WERI-Rb-1 (cell line): ENCODE measurements around the gene PC.
A peak's percentile ranks its signal among the peaks of the same experiment; 100 is the strongest.

ENCODE experiments used
- DNase-seq: peaks from one replicate; pipeline ENCODE4 v3.0.0-alpha.2; 2020
- H3K27ac ChIP-seq: fragments of 250-450 bp; sonication (Bioruptor Pico); 2 replicates; pipeline ENCODE4 v1.5.1; 2020; ENCODE audit warnings: mild to moderate bottlenecking, moderate library complexity
- H3K27me3 ChIP-seq: fragments of 250-450 bp; sonication (Bioruptor Pico); 2 replicates; pipeline ENCODE4 v1.5.1; 2021; ENCODE audit warnings: mild to moderate bottlenecking, low read depth, moderate library complexity; ENCODE audit not compliant: insufficient read depth, severe bottlenecking
- H3K36me3 ChIP-seq: fragments of 250-450 bp; sonication (Bioruptor Pico); 2 replicates; pipeline ENCODE4 v1.5.1; 2020; ENCODE audit warnings: mild to moderate bottlenecking, moderate library complexity
- H3K4me3 ChIP-seq: 2 replicates; pipeline ENCODE4 v1.5.1; 2011; ENCODE audit warnings: low read depth, mild to moderate bottlenecking, control low read depth, low read length
- H3K9me3 ChIP-seq: fragments of 250-450 bp; sonication (Bioruptor Pico); 2 replicates; pipeline ENCODE4 v1.5.1; 2021; ENCODE audit warnings: mild to moderate bottlenecking, moderate library complexity; ENCODE audit not compliant: severe bottlenecking
- TF ChIP-seq, protein P1 (sequence below): IDR thresholded peaks from 2 replicates; pipeline ENCODE4 v1.5.1; 2011; ENCODE audit warnings: low read depth, mild to moderate bottlenecking, control low read depth, inconsistent platforms, low read length

Gene PC

GRCh38 chr11:66853242-66854229 lies 104.6 kb downstream of the PC start:
- Histone ChIP-seq H3K27ac (no peak overlapping the region), H3K4me3 (no peak overlapping the region), H3K27me3 (no peaks in the 10 kb centered on the region), H3K9me3 (no peaks in the 10 kb centered on the region), H3K36me3 (peaks cover 7% of the 10 kb centered on the region)
- DNase-seq = no peak
- TF ChIP-seq, protein P1, sequence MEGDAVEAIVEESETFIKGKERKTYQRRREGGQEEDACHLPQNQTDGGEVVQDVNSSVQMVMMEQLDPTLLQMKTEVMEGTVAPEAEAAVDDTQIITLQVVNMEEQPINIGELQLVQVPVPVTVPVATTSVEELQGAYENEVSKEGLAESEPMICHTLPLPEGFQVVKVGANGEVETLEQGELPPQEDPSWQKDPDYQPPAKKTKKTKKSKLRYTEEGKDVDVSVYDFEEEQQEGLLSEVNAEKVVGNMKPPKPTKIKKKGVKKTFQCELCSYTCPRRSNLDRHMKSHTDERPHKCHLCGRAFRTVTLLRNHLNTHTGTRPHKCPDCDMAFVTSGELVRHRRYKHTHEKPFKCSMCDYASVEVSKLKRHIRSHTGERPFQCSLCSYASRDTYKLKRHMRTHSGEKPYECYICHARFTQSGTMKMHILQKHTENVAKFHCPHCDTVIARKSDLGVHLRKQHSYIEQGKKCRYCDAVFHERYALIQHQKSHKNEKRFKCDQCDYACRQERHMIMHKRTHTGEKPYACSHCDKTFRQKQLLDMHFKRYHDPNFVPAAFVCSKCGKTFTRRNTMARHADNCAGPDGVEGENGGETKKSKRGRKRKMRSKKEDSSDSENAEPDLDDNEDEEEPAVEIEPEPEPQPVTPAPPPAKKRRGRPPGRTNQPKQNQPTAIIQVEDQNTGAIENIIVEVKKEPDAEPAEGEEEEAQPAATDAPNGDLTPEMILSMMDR = no peak

DNA sequence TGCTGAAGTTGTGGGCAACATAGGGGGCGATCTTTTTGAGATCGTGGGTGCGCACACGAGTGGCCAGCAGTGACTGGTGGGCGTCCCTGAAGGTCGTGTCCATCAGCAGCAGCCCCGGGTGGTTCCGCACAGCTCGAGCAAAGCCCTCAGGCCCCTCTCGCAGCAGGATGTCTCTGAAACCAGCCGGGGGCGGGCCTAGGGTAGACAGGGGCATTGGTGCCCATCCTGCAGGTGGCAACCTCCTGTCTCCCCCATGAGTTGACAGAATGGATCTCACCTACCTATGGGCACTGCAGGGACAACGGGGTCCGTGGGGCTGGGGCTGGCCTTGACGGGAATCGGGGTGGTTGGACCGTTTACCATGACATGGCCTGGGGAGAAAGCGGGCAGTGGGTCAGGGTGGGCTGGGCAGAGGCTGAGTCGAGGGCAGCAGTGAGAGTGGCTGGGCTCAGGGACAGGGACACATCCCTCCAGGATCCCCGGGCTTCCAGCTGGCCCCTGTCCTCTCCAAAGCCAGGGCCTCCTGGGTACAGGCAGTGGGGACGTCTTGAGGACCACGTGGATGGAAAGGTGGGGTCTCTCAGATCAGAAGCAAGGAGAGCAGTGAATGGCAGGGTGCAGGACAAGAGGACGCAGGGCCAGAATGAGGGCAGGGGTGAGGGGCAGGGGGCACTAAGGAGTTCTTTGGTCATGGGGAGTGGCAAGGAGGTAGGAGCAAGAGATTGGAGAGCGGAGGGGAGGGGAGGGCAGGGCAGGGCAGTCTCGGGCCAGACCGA lies 105.5 kb downstream of the PC start:
- no peak for DNase-seq
- TF ChIP-seq, protein P1 = no peak
- Histone ChIP-seq H3K4me3 (no peak overlapping the region), H3K27ac (no peak overlapping the region), H3K9me3 (no peaks in the 10 kb centered on the region), H3K27me3 (no peaks in the 10 kb centered on the region), H3K36me3 (peaks cover 12% of the 10 kb centered on the region)

DNA sequence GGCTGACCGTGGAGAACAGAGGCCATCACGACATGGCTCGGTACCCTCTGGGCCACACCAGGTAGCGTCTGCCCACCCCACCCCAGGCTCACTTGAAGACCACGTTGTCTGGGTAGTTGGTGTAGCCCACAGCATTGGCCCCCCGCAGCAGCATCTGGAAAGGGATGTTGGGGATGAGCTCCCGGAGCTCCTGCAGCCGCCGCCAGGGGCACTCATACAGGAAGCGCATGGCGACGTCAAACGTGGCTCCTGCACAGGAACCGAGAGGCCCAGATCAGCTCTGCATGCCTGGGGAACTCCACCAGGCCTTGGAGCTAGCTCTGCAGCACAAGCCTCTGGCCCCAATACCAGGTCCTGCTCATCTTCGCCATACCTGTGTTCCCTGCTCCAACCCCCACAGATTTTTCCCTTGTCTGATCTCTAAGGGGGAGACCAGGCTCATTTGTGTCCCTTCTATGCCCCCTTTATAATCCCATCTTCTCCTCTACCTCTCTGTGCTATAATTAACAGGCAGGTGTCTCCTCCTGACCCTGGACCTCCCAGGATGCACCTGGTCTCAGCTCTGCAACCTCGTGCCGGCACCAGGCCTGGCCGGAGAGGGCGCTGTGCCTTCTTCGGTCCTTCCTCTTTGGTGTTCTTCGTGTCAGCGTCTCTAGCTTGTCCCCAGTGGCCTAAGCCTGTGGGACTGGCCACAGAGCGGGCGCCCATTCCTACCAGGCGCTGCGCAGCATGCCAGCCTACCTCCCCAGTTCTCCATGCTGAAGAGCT lies 106.3 kb downstream of the PC start:
- no peaks in the 10 kb centered on the region for H3K27me3 ChIP-seq
- no peak overlapping the region for H3K27ac ChIP-seq
- H3K36me3 ChIP-seq = peaks cover 12% of the 10 kb centered on the region
- no peak overlapping the region for H3K4me3 ChIP-seq
- peak; percentile 56 for DNase-seq
- TF ChIP-seq, protein P1 = peak; percentile 73
- no peaks in the 10 kb centered on the region for H3K9me3 ChIP-seq

- H3K9me3 ChIP-seq = no peaks in the 10 kb centered on the region
- H3K36me3 ChIP-seq = peaks cover 12% of the 10 kb centered on the region
- H3K4me3 ChIP-seq = no peak overlapping the region
- no peak for DNase-seq
- TF ChIP-seq, protein P1 = no peak
- no peaks in the 10 kb centered on the region for H3K27me3 ChIP-seq
- no peak overlapping the region for H3K27ac ChIP-seq
These were observed 107.0 kb downstream of the PC start for GRCh38 chr11:66851239-66851596.

GRCh38 chr11:66850588-66851238 lies 107.5 kb downstream of the PC start:
- Histone ChIP-seq H3K27me3 (no peaks in the 10 kb centered on the region), H3K4me3 (no peak overlapping the region), H3K36me3 (peaks cover 17% of the 10 kb centered on the region), H3K9me3 (no peaks in the 10 kb centered on the region), H3K27ac (no peak overlapping the region)
- no peak for DNase-seq
- TF ChIP-seq, protein P1 = no peak
